Neural crest cell (in vitro differentiated cells): ENCODE data around the gene ANO1. TPM values are rescaled to one million over a fixed set of nuclear protein-coding genes. Genes with fewer than 3 reads are reported as not detected.

ENCODE experiments used
- DNase-seq: peaks from one replicate; pipeline ENCODE4 v3.0.0; 2021; ENCODE audit warnings: low read depth, mixed read lengths, low spot score
- H3K27ac Mint-ChIP-seq: one replicate; pipeline ENCODE4 v1.8.0; 2021; ENCODE audit warnings: mild to moderate bottlenecking, mixed read lengths; ENCODE audit not compliant: unreplicated experiment
- H3K27me3 Mint-ChIP-seq: 2 replicates; pipeline ENCODE4 v1.8.0; 2021; ENCODE audit warnings: low read depth, mild to moderate bottlenecking, mixed read lengths
- H3K36me3 Mint-ChIP-seq: 2 replicates; pipeline ENCODE4 v1.8.0; 2021; ENCODE audit warnings: low read depth, mild to moderate bottlenecking, mixed read lengths
- H3K4me1 Mint-ChIP-seq: 2 replicates; pipeline ENCODE4 v1.8.0; 2021; ENCODE audit warnings: mixed read lengths
- H3K4me3 Mint-ChIP-seq: one replicate; pipeline ENCODE4 v1.8.0; 2021; ENCODE audit warnings: mild to moderate bottlenecking, mixed read lengths
- H3K9me3 Mint-ChIP-seq: 2 replicates; pipeline ENCODE4 v1.8.0; 2021; ENCODE audit warnings: mixed read lengths
- total RNA-seq: library from RNA; stranded (reverse); gene quantifications from 2 replicates; pipeline ENCODE4 v1.2.1, GENCODE V29; 2021
- TF ChIP-seq, protein P1 (sequence below): fragments of 200-600 bp; sonication (generic); conservative IDR thresholded peaks from 2 replicates; pipeline ENCODE4 v1.5.0; 2021; ENCODE audit warnings: antibody characterized with exemption, mild to moderate bottlenecking

ANO1 gene
- total RNA-seq, 1 donor from 2014 or later = not detected

DNA sequence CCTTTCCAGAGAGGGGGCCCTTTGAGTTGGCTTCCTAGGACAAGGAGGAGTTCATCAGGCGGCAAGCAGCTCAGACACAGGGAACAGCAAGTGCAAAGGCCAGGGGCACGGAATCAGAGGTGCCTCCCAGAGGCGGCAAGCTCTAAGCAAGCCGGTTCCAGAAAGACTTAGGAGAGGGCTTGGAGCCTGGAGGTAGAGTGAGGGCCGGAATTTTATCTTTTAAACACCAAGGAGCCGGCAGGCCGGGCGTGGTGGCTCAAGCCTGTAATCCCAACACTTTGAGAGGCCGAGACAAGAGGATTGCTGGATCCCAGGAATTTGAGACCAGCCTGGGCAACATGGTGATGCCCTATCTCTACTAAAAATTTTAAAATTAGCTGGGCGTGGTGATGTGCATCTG is 151.6 kb downstream of the ANO1 start:
- TF ChIP-seq, protein P1, sequence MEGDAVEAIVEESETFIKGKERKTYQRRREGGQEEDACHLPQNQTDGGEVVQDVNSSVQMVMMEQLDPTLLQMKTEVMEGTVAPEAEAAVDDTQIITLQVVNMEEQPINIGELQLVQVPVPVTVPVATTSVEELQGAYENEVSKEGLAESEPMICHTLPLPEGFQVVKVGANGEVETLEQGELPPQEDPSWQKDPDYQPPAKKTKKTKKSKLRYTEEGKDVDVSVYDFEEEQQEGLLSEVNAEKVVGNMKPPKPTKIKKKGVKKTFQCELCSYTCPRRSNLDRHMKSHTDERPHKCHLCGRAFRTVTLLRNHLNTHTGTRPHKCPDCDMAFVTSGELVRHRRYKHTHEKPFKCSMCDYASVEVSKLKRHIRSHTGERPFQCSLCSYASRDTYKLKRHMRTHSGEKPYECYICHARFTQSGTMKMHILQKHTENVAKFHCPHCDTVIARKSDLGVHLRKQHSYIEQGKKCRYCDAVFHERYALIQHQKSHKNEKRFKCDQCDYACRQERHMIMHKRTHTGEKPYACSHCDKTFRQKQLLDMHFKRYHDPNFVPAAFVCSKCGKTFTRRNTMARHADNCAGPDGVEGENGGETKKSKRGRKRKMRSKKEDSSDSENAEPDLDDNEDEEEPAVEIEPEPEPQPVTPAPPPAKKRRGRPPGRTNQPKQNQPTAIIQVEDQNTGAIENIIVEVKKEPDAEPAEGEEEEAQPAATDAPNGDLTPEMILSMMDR = no peak
- Mint-ChIP-seq H3K4me3 (no peak overlapping the region), H3K27ac (no peak overlapping the region), H3K27me3 (no peaks in the 10 kb centered on the region), H3K9me3 (no peaks in the 10 kb centered on the region), H3K36me3 (no peaks in the 10 kb centered on the region), H3K4me1 (no peaks in the 10 kb centered on the region)
- no peak for DNase-seq

DNA sequence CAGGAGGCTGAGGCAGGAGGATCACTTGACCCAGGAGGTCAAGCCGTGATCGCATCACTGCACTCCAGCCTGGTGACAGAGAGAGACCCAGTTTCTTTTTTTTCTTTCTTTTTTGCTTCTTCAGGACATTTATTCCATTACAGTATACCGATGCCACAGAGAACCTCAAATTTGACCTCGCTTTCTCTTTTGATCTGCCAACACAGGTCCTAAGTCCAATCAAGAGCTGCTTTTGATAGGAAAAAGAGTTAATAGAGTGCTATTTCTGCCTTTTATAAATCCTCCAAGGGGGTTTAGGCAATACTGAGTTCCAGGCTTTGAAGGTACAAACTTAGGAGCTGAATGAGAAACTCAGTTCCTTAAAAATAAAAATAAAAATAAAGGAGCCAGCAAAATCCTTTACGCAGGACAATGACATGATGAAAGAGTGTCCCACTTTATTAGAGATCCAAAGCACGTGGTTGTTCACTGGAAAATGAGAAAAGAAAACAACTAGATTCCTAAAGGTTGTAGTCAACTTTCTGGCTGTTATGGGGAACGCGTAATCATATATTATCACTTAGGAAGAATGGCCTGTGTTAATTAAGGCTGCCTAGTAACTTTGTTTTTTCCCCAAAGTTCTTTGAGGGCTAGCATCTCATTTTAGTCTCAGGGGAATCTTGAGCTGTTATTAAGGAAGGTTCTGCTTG is 152.2 kb downstream of the ANO1 start:
- H3K36me3 Mint-ChIP-seq = no peaks in the 10 kb centered on the region
- H3K4me1 Mint-ChIP-seq = no peaks in the 10 kb centered on the region
- DNase-seq = no peak
- no peak overlapping the region for H3K4me3 Mint-ChIP-seq
- H3K9me3 Mint-ChIP-seq = no peaks in the 10 kb centered on the region
- no peaks in the 10 kb centered on the region for H3K27me3 Mint-ChIP-seq
- TF ChIP-seq, protein P1 = no peak
- H3K27ac Mint-ChIP-seq = no peak overlapping the region

DNA sequence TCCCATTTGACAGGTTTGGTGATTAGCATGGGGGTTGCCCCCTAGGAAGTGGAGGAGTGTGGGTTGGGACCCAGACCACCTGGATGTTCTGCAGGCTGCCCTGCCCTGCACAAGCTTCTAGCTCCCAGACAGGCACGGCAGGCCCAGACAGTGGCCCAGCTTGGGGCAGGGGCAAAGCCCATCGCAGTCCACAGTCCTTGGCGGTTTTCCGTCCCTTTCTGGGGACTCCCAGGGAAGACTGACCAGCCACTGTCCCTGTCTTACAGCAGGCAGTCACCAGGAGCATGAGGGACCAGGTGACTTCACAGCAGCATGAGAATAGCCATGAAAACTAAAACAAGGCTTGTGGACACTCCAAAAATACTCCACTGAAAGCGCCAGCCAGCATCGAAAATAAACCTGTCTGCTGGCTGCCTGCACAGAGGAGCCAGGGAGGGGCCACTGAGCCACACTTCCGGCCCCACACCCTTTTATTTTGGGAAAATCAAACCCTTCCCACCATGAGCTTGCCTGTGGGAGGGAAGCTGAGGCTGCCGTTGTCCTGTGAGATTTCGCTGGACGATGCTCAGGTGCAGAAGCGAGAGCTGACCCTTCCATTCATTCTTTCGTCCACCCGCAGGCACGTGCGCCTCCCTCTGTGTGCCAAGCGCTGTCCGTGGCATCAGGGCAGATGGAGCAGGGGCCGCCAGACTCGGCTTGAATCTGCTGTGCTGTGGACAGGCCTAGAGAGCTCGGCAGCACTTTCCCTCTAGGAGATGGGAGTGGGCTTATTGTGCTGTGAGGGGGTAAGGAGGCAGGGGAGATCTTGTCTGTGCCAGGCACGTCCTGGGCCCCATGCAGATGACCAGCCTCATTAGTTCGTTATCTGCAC is 153.0 kb downstream of the ANO1 start:
- Mint-ChIP-seq H3K4me3 (no peak overlapping the region), H3K27ac (no peak overlapping the region), H3K9me3 (no peaks in the 10 kb centered on the region)

DNA sequence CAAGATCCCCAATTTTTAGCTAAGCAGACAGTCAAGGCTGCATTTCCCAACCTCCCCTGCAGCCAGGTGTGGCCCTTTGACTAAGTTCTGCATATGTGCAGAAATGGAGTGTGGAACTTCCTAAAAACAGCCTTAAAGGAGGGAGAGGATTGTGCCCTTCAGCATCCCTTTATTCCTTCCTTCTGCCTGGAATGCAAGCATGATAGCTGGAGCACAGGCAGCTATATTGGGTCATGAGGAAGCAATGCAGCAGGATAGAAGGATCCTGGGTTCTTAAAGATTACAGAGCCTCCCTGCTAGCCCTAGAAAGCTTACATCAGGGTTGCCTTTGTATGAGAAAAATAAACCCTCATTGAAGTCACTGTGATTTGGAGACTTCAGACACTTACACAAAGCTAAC is 154.9 kb downstream of the ANO1 start:
- H3K27me3 Mint-ChIP-seq = no peaks in the 10 kb centered on the region
- no peak for DNase-seq

More for the DNA sequence above, 153.0 kb downstream of the ANO1 start:
- Mint-ChIP-seq H3K27me3 (no peaks in the 10 kb centered on the region), H3K36me3 (no peaks in the 10 kb centered on the region), H3K4me1 (no peaks in the 10 kb centered on the region)
- DNase-seq = no peak
- TF ChIP-seq, protein P1 = no peak

DNA sequence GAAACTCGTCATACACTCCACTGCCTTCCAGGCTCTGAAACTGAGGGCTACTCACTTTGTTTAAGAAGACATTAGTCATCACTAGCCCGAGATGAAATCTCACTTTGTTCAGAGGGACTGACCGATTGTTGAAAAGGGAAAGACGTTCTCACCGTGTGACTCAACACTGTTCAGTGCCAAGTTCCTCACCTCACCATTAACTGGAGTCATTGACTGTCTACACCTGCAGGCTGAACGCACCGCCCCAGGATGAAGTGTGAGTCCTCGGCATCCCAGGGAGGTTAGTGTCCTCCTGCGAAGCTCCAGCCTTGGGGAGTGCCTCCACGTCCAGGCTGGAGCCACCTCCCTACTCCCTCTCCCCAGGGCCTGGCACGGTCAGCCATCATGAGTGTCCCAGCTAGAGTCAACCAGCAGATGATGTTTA is 155.4 kb downstream of the ANO1 start:
- no peaks in the 10 kb centered on the region for H3K4me1 Mint-ChIP-seq
- H3K27ac Mint-ChIP-seq = no peak overlapping the region
- H3K9me3 Mint-ChIP-seq = no peaks in the 10 kb centered on the region
- H3K27me3 Mint-ChIP-seq = no peaks in the 10 kb centered on the region
- H3K4me3 Mint-ChIP-seq = no peak overlapping the region
- DNase-seq = no peak
- no peaks in the 10 kb centered on the region for H3K36me3 Mint-ChIP-seq
- TF ChIP-seq, protein P1 = no peak

More for the DNA sequence above, 154.9 kb downstream of the ANO1 start:
- no peaks in the 10 kb centered on the region for H3K4me1 Mint-ChIP-seq
- TF ChIP-seq, protein P1 = no peak
- H3K4me3 Mint-ChIP-seq = no peak overlapping the region
- no peaks in the 10 kb centered on the region for H3K9me3 Mint-ChIP-seq
- no peak overlapping the region for H3K27ac Mint-ChIP-seq
- no peaks in the 10 kb centered on the region for H3K36me3 Mint-ChIP-seq
